ENCODE results near the gene MYO1A.
"Not testable (repeated sequence)": the region's sequence is repeated elsewhere in the genome, so short reads cannot be mapped to it uniquely, and the experiment has no call there.

MYO1A gene

GRCh38 chr12:56987011-56987410 lies 62.9 kb downstream of the MYO1A start:
- in situ Hi-C loops (cut with MboI; ENCODE audit: low pct_unique_long_range_greater_than_20kb, low sequenced_read_pairs), result no loop called here
- no peak for DNase-seq

GRCh38 chr12:56985714-56986113 lies 64.2 kb downstream of the MYO1A start:
- in situ Hi-C loops (cut with MboI; ENCODE audit: low pct_unique_long_range_greater_than_20kb, low sequenced_read_pairs); DNase-seq: not testable (repeated sequence)

- in situ Hi-C loops (cut with MboI; ENCODE audit: low pct_unique_long_range_greater_than_20kb, low sequenced_read_pairs), result no loop called here
- no peak for DNase-seq
Measured at GRCh38 chr12:56983386-56983785, 66.5 kb downstream of the MYO1A start.

- in situ Hi-C loops (cut with MboI; ENCODE audit: low pct_unique_long_range_greater_than_20kb, low sequenced_read_pairs), result not testable (repeated sequence)
Measured at GRCh38 chr12:56982578-56983236, 67.2 kb downstream of the MYO1A start.

GRCh38 chr12:56980941-56981530 lies 68.9 kb downstream of the MYO1A start:
- in situ Hi-C loops (cut with MboI; ENCODE audit: low pct_unique_long_range_greater_than_20kb, low sequenced_read_pairs), result no loop called here
- no peak for DNase-seq

More at GRCh38 chr12:56982578-56983236, 67.2 kb downstream of the MYO1A start:
- DNase-seq, result not testable (repeated sequence)

GRCh38 chr12:56980268-56980667 lies 69.7 kb downstream of the MYO1A start:
- in situ Hi-C loops (cut with MboI; ENCODE audit: low pct_unique_long_range_greater_than_20kb, low sequenced_read_pairs), result no loop called here
- DNase-seq, result no peak

GRCh38 chr12:56979628-56980027 lies 70.3 kb downstream of the MYO1A start:
- no peak for DNase-seq
- in situ Hi-C loops (cut with MboI; ENCODE audit: low pct_unique_long_range_greater_than_20kb, low sequenced_read_pairs), result no loop called here
